HepG2 (cell line): Measurements from ENCODE around the gene PROX2. TPM values are rescaled to one million over a fixed set of nuclear protein-coding genes. Genes with fewer than 3 reads are reported as not detected.

Experiments
- ATAC-seq: fragments of 200-7000 bp; cut with Tn5 transposase; 3 replicates; pipeline ENCODE4 v1.9.1; 2020; ENCODE audit warnings: mild to moderate bottlenecking, moderate library complexity
- BruUV-seq: library from RNA; stranded (reverse); fragments of 400-500 nt; replicated peaks from 2 replicates; lab custom pipeline; 2021; lab: Mats Ljungman, UMichigan
- CTCF ChIA-PET: fragments of 300-600 bp; formaldehyde crosslinking; extraction: SDS; loops from one replicate; lab custom pipeline; 2021; ENCODE audit warnings: low total read pairs, inconsistent platforms, low intra/inter-chr PET ratio; lab: Yijun Ruan, JAX
- POLR2A ChIA-PET: fragments of 350-600 bp; sonication (Branson Sonifier 250); formaldehyde crosslinking; loops from one replicate; lab custom pipeline; 2020; ENCODE audit warnings: antibody characterized with exemption, inconsistent platforms; lab: Yijun Ruan, JAX
- DNase-seq: peaks from one replicate; pipeline ENCODE4 v3.0.0-alpha.2; 2015; ENCODE audit warnings: low spot score
- FAIRE-seq: peaks from 3 replicates; lab custom pipeline; 2011; peaks lifted over from hg19 to GRCh38; lab: Jason Lieb, UNC
- H2AFZ ChIP-seq: one replicate; pipeline ENCODE4 v1.6.1; 2011; ENCODE audit warnings: low read length, inconsistent platforms
- H3K27ac ChIP-seq: fragments of 300-600 bp; 3 replicates; pipeline ENCODE4 v1.8.0; 2011; ENCODE audit warnings: mixed run types, mild to moderate bottlenecking, mixed read lengths, low read length, inconsistent platforms; ENCODE audit not compliant: insufficient read depth; ENCODE audit errors: extremely low read length
- H3K27me3 ChIP-seq, 2 experiments: fragments of 200-600 bp in 1 of 2; 2 replicates in 1 of 2; 3 replicates in 1 of 2; pipeline versions ENCODE4 v1.6.0 to v1.8.0; 2011; ENCODE audit warnings: low read length in 2 of 2, mild to moderate bottlenecking in 2 of 2, moderate library complexity in 2 of 2, inconsistent platforms in 1 of 2; ENCODE audit not compliant: insufficient read depth in 2 of 2, control insufficient read depth in 1 of 2
- H3K36me3 ChIP-seq, 2 experiments: fragments of 200-600 bp in 1 of 2; replicated peaks in 1 of 2; 2 replicates in 1 of 2; 3 replicates in 1 of 2; pipeline versions ENCODE4 v1.5.1 to v1.8.0; 2011; ENCODE audit warnings: low read length in 2 of 2, inconsistent platforms in 1 of 2; ENCODE audit not compliant: insufficient read depth in 2 of 2, control insufficient read depth in 1 of 2
- H3K4me1 ChIP-seq: 2 replicates; pipeline ENCODE4 v1.5.1; 2012; ENCODE audit warnings: low read length, inconsistent platforms; ENCODE audit not compliant: insufficient read depth
- H3K4me2 ChIP-seq: 2 replicates; pipeline ENCODE4 v1.6.0; 2011; ENCODE audit warnings: low read depth, low read length, inconsistent platforms
- H3K4me3 ChIP-seq, 3 experiments: fragments of 200-600 bp in 1 of 3; sonication (generic), shearing (Covaris generic) in 1 of 3; replicated peaks in 1 of 3; 2 replicates each; pipeline ENCODE4 v1.5.1; 2011 to 2016; ENCODE audit warnings: low read length in 3 of 3, inconsistent platforms in 2 of 3, low read depth in 2 of 3, mild to moderate bottlenecking in 2 of 3, control low read depth in 1 of 3, mixed read lengths in 1 of 3; ENCODE audit not compliant: insufficient read depth in 1 of 3
- H3K79me2 ChIP-seq: one replicate; pipeline ENCODE4 v1.6.1; 2011; ENCODE audit warnings: low read length, inconsistent platforms; ENCODE audit not compliant: insufficient read depth
- H3K9ac ChIP-seq: 2 replicates; pipeline ENCODE4 v1.6.0; 2011; ENCODE audit warnings: mild to moderate bottlenecking, low read depth, low read length, inconsistent platforms; ENCODE audit not compliant: insufficient read depth
- H3K9me3 ChIP-seq: 2 replicates; pipeline ENCODE4 v1.5.1; 2012; ENCODE audit warnings: mild to moderate bottlenecking, low read length
- H4K20me1 ChIP-seq: 2 replicates; pipeline ENCODE4 v1.6.0; 2011; ENCODE audit warnings: inconsistent platforms, mild to moderate bottlenecking, low read length, moderate library complexity; ENCODE audit not compliant: insufficient read depth
- FOXA1 ChIP-seq, 2 experiments: fragments of 450-650 bp in 1 of 2; sonication (generic) in 1 of 2; formaldehyde crosslinking in 1 of 2; IDR thresholded peaks; 2 replicates each; pipeline versions ENCODE4 v1.4.0 to v1.6.1; 2016 to 2020; ENCODE audit warnings: missing genetic modification reagents in 1 of 2
- KDM4B ChIP-seq: sonication (generic); formaldehyde crosslinking; IDR thresholded peaks from 2 replicates; pipeline ENCODE4 v1.4.0; 2020; ENCODE audit warnings: missing genetic modification reagents
- KLF9 ChIP-seq: IDR thresholded peaks from 2 replicates; pipeline ENCODE4 v1.6.1; 2016; ENCODE audit warnings: low read depth
- MEIS2 ChIP-seq: sonication (generic); formaldehyde crosslinking; IDR thresholded peaks from 2 replicates; pipeline ENCODE4 v1.9.0; 2021; ENCODE audit warnings: mild to moderate bottlenecking, missing genetic modification reagents
- PITX1 ChIP-seq: sonication (generic); formaldehyde crosslinking; IDR thresholded peaks from 2 replicates; pipeline ENCODE4 v1.5.1; 2020; ENCODE audit warnings: mild to moderate bottlenecking, missing genetic modification reagents
- REPIN1 ChIP-seq: sonication (generic); formaldehyde crosslinking; IDR thresholded peaks from 2 replicates; pipeline ENCODE4 v1.8.0; 2022; ENCODE audit warnings: missing genetic modification reagents, low read depth, mild to moderate bottlenecking, borderline replicate concordance
- RFX3 ChIP-seq: IDR thresholded peaks from 2 replicates; pipeline ENCODE4 v1.6.1; 2016; ENCODE audit warnings: missing biosample characterization, missing genetic modification reagents
- SKI ChIP-seq: fragments of 450-650 bp; IDR thresholded peaks from one replicate; pipeline ENCODE4 v1.6.1; 2018; ENCODE audit warnings: mild to moderate bottlenecking; ENCODE audit not compliant: partially characterized antibody
- SMAD9 ChIP-seq: sonication (generic); formaldehyde crosslinking; IDR thresholded peaks from 2 replicates; pipeline ENCODE4 v1.5.1; 2020; ENCODE audit warnings: mild to moderate bottlenecking, missing genetic modification reagents
- SMC3 ChIP-seq: IDR thresholded peaks from 2 replicates; pipeline ENCODE4 v1.6.1; 2011; ENCODE audit warnings: low read length, improper control_type of control experiment
- SNAPC2 ChIP-seq: sonication (generic); formaldehyde crosslinking; IDR thresholded peaks from 2 replicates; pipeline ENCODE4 v1.8.1; 2022; ENCODE audit warnings: mild to moderate bottlenecking, missing genetic modification reagents
- SNRNP70 ChIP-seq: fragments of 200-400 bp; formaldehyde crosslinking; IDR thresholded peaks from 2 replicates; pipeline ENCODE4 v1.6.1; 2017; ENCODE audit warnings: mild to moderate bottlenecking, low read depth, low read length, moderate library complexity
- TBP ChIP-seq: sonication (generic); formaldehyde crosslinking; IDR thresholded peaks from 2 replicates; pipeline ENCODE4 v1.5.0; 2020; ENCODE audit warnings: missing genetic modification reagents
- TCF12 ChIP-seq, 2 experiments: fragments of 450-650 bp in 1 of 2; sonication (generic) in 1 of 2; formaldehyde crosslinking in 1 of 2; IDR thresholded peaks; 2 replicates each; pipeline versions ENCODE4 v1.6.1 to v1.8.0; 2017 to 2022; ENCODE audit warnings: antibody characterized with exemption in 1 of 2, mild to moderate bottlenecking in 1 of 2, missing genetic modification reagents in 1 of 2, moderate library complexity in 1 of 2
- ZFP90 ChIP-seq: sonication (generic); formaldehyde crosslinking; IDR thresholded peaks from 2 replicates; pipeline ENCODE4 v1.8.0; 2022; ENCODE audit warnings: missing genetic modification reagents, mild to moderate bottlenecking, inconsistent platforms, borderline replicate concordance
- ZNF296 ChIP-seq: sonication (generic); formaldehyde crosslinking; conservative IDR thresholded peaks from 2 replicates; pipeline ENCODE4 v1.5.0; 2020; ENCODE audit warnings: mild to moderate bottlenecking, missing genetic modification reagents
- ZNF574 ChIP-seq: sonication (generic); formaldehyde crosslinking; IDR thresholded peaks from 2 replicates; pipeline ENCODE4 v1.4.0; 2020; ENCODE audit warnings: missing genetic modification reagents
- ZNF775 ChIP-seq: sonication (generic); formaldehyde crosslinking; IDR thresholded peaks from 2 replicates; pipeline ENCODE4 v1.4.0; 2020; ENCODE audit warnings: missing genetic modification reagents, mild to moderate bottlenecking, moderate library complexity, borderline replicate concordance
- ZZZ3 ChIP-seq: sonication (generic); formaldehyde crosslinking; IDR thresholded peaks from 2 replicates; pipeline ENCODE4 v1.4.0; 2020; ENCODE audit warnings: missing genetic modification reagents, mild to moderate bottlenecking, borderline replicate concordance
- WGBS: methylation state at CpG from one replicate; pipeline ENCODE4 v1.1.6; 2017; ENCODE audit warnings: low lambda C conversion rate; 5-methylcytosine and 5-hydroxymethylcytosine counted together
- in situ Hi-C: cut with HindIII; loops from 2 replicates; pipeline ENCODE4 v1.10.0; 2017; ENCODE audit warnings: low pct_unique_long_range_greater_than_20kb; ENCODE audit not compliant: extremely low pct_ligation_motif_present
- intact Hi-C: fragments of 100-400 bp; cut with micrococcal nuclease; formaldehyde crosslinking; loops from one replicate; pipeline ENCODE4 v1.10.0; 2022; ENCODE audit not compliant: unreplicated experiment
- polyA plus RNA-seq, 8 experiments: library from polyadenylated mRNA; depleted of rRNA in 3 of 8; stranded (reverse) in 7 of 8; unstranded in 1 of 8; fragments of >200 nt; fragmentation: Illumina TruSeq in 4 of 8; extraction: Trizol in 4 of 8; gene quantifications; 2 replicates each; pipeline versions ENCODE4 v1.2.1 to v1.2.3, GENCODE V29; 2011 to 2016; ENCODE audit warnings: low read depth in 4 of 8, missing spikeins in 1 of 8, mixed read lengths in 1 of 8; ENCODE audit not compliant: insufficient read depth in 1 of 8
- total RNA-seq, 5 experiments: library from RNA; depleted of rRNA; stranded (reverse); fragments of >200 nt; fragmentation: Illumina TruSeq; extraction: Trizol; gene quantifications; 2 replicates each; pipeline ENCODE4 v1.2.3, GENCODE V29; 2016; ENCODE audit warnings: low read depth in 1 of 5
- TF ChIP-seq, protein P1 (sequence below): sonication (generic); formaldehyde crosslinking; IDR thresholded peaks from 2 replicates; pipeline ENCODE4 v1.4.0; 2020; ENCODE audit warnings: low read depth, mild to moderate bottlenecking, missing genetic modification reagents
- TF ChIP-seq, protein P2 (sequence below): sonication (generic); formaldehyde crosslinking; IDR thresholded peaks from 2 replicates; pipeline ENCODE4 v1.5.1; 2020; ENCODE audit warnings: mild to moderate bottlenecking, missing genetic modification reagents, moderate library complexity

The PROX2 gene
- total and polyA plus RNA-seq, 2 of the 13 experiments (the other 11 are each of a cell fraction or from before 2014, with no cell fraction given), result not detected

DNA sequence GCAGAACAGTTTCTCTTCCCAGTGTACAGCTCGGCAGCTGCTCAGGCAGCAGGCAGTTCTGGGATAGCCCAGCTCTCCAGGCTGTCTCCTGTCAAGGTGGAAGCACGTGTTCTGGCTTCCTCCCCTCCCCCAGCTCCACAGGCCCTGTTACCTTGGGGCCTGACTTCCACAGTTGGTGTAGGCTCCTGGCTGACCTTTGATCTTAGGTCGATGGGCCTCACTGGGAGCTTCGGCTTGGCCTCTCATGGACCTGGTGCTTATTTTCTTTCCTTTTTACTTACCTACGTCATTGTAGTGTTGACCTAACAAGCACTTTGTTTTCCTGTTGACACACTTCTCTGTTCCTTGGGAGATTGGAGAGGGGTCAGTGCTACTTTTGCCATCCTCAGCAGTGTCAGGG is 22.7 kb upstream of the PROX2 start:
- peak; percentile 82 for DNase-seq
- H3K4me2 ChIP-seq, result peak overlapping the region; percentile 37
- TF ChIP-seq SKI, result no peak
- no peak for TF ChIP-seq PITX1 (CRISPR knock-in tag)
- no peak for TF ChIP-seq MEIS2
- no peak for TF ChIP-seq ZFP90 (CRISPR knock-in tag)
- TF ChIP-seq ZNF775, result no peak
- TF ChIP-seq ZNF574 (CRISPR knock-in tag), result peak; percentile 85
- TF ChIP-seq, protein P1, sequence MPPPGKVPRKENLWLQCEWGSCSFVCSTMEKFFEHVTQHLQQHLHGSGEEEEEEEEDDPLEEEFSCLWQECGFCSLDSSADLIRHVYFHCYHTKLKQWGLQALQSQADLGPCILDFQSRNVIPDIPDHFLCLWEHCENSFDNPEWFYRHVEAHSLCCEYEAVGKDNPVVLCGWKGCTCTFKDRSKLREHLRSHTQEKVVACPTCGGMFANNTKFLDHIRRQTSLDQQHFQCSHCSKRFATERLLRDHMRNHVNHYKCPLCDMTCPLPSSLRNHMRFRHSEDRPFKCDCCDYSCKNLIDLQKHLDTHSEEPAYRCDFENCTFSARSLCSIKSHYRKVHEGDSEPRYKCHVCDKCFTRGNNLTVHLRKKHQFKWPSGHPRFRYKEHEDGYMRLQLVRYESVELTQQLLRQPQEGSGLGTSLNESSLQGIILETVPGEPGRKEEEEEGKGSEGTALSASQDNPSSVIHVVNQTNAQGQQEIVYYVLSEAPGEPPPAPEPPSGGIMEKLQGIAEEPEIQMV (CRISPR knock-in tag), result no peak
- no peak for TF ChIP-seq ZNF296 (CRISPR knock-in tag)
- no peak for TF ChIP-seq SMAD9
- peak; percentile 93 for TF ChIP-seq REPIN1 (CRISPR knock-in tag)
- no peak for TF ChIP-seq ZZZ3 (CRISPR knock-in tag)
- TF ChIP-seq SNRNP70, result no peak
- TF ChIP-seq, protein P2, sequence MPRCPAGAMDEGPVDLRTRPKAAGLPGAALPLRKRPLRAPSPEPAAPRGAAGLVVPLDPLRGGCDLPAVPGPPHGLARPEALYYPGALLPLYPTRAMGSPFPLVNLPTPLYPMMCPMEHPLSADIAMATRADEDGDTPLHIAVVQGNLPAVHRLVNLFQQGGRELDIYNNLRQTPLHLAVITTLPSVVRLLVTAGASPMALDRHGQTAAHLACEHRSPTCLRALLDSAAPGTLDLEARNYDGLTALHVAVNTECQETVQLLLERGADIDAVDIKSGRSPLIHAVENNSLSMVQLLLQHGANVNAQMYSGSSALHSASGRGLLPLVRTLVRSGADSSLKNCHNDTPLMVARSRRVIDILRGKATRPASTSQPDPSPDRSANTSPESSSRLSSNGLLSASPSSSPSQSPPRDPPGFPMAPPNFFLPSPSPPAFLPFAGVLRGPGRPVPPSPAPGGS (CRISPR knock-in tag), result no peak
- TF ChIP-seq SNAPC2, result 0 out of 2 replicates have a peak, but pooled peaks have one; percentile 52
- no peak for TF ChIP-seq RFX3 (CRISPR knock-in tag)
- TF ChIP-seq SMC3, result no peak
- no peak for TF ChIP-seq FOXA1 (IDR thresholded peaks at IDR 0.05)
- TF ChIP-seq FOXA1 (CRISPR knock-in tag; IDR thresholded peaks at IDR 0.05), result peak; percentile 68; the same call in 1 of the 2 replicates
- no peak for TF ChIP-seq TCF12 (IDR thresholded peaks at IDR 0.05)
- no peak for TF ChIP-seq TCF12 (CRISPR knock-in tag; IDR thresholded peaks at IDR 0.05)
- TF ChIP-seq KLF9 (CRISPR knock-in tag), result 0 out of 2 replicates have a peak, but pooled peaks have one; percentile 57
- TF ChIP-seq KDM4B (CRISPR knock-in tag), result no peak
- no peak for TF ChIP-seq TBP

More for the DNA sequence above, 22.7 kb upstream of the PROX2 start:
- H3K79me2 ChIP-seq, result no peaks in the 10 kb centered on the region
- POLR2A ChIA-PET, result interaction anchor here (0.9 to 6.2 kb wide), 10 partner anchors 9 to 53 kb away, joined by 3 to 84 read pairs (median 4); partner anchors contain the start of genes DLST, PROX2 and RPS6KL1
- H3K36me3 ChIP-seq, result peaks cover 49 to 82% of the 10 kb centered on the region in 2 experiments
- H3K27me3 ChIP-seq, result no peaks in the 10 kb centered on the region
- H3K9ac ChIP-seq, result peak overlapping the region; percentile 40
- no peak overlapping the region for H2AFZ ChIP-seq
- peak; percentile 95 for ATAC-seq
- no peaks in the 10 kb centered on the region for H3K9me3 ChIP-seq
- intact Hi-C loops (loop anchor here (2.0 kb wide), 1 partner anchor 18 kb away; the partner anchor contains the start of gene DLST), in situ Hi-C loops (no loop called here)
- CTCF ChIA-PET, result no interaction called here
- peak overlapping the region; percentile 73 for H3K27ac ChIP-seq
- WGBS, result 0% methylated on average over 4 of the region's 5 CpGs
- peaks cover 46% of the 10 kb centered on the region for H3K4me1 ChIP-seq
- H4K20me1 ChIP-seq, result peaks cover 2% of the 10 kb centered on the region; the same call in 1 of the 2 replicates
- FAIRE-seq, result peak; percentile 92
- BruUV-seq, result no TSS peak
- H3K4me3 ChIP-seq, result no peak overlapping the region
